ENCODE measurements around the gene RAD51B.

The RAD51B gene

DNA sequence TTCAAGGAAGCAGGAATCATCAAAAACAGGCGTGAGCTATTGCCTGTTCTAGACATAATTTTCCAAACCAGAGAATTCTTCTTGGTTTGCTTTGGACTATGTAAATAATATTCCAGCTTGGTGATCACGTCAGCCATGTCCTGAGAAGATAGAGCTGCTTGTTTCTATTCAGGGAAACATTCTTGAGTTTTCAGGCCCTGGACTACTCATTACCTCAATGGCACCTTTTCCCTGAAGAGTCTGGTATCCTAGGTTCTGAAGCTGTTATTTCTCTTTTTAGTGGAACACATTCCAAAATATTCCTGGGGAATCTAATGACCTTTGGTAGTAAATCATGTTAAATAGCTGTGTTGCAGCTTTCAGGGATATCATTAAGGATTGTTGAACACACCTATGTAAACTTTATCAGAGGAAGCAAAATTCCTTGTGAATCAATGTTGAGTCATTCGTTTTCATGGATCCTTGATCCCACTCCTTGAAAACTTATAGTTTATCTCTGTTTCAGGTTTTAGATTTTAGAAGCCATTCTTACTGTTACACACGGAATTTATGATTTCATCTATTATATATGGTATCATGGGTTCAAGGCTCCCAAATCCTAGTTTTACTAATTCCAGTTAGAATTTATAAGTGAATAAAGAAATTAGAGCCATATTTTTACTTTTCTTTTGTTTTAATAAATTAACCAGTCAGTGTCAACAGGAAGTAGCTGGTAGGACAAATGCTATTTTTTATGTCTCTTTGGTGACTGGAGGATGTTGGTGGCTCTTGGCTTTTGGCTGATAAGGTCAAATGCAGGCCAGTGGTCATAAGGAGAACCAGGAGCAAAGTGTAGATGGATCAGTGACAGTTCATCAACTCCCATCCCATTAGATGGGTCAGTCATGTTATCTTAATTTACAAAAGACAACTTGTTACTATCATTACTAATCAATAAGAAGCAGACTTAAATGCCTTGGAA is 593.2 kb downstream of the RAD51B start:
- Histone ChIP-seq H3K4me1 (ENCODE audit: insufficient read depth, low read length) (no peaks in the 10 kb centered on the region), H3K9me3 (ENCODE audit: insufficient read depth, low read depth, low read length) (no peaks in the 10 kb centered on the region), H3K9ac (ENCODE audit: low read depth, low read length) (no peak overlapping the region), H3K27ac (ENCODE audit: low read depth, low read length) (no peak overlapping the region), H3K4me3 (ENCODE audit: low read length) (no peak overlapping the region), H3K36me3 (ENCODE audit: insufficient read depth, low read length) (no peaks in the 10 kb centered on the region), H3K27me3 (ENCODE audit: insufficient read depth, low read length) (no peaks in the 10 kb centered on the region)
- 94% methylated on average over 3 of the region's 4 CpGs for WGBS

DNA sequence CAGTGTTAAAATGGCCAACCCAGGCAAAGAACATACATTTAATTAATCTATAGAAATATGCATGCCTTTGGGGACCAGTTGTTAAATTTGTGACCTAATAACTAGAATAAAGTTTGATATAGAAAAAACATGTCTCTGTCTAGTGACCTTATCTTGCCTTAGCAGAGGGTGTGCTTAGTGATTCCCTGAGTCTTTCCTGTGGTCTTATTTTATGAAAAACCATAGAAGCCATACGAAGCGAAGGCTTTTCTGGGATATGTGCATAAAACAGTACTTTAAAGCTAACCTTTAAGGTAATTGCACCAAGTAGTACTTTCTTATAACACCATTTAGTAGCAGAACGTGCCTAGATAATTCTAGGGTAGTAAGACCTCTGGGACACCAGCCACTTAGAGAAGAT is 593.9 kb downstream of the RAD51B start:
- 89% methylated on average over 3 of the region's 3 CpGs for WGBS

GRCh38 chr14:68414121-68414520 is 594.5 kb downstream of the RAD51B start:
- 94% methylated on average over 2 of the region's 2 CpGs for WGBS
- Histone ChIP-seq H3K4me1 (ENCODE audit: insufficient read depth, low read length) (0 out of 2 replicates have a peak, but pooled peaks cover 5% of the 10 kb centered on the region), H3K9ac (ENCODE audit: low read depth, low read length) (no peak overlapping the region), H3K27ac (ENCODE audit: low read depth, low read length) (no peak overlapping the region), H3K27me3 (ENCODE audit: insufficient read depth, low read length) (no peaks in the 10 kb centered on the region), H3K9me3 (ENCODE audit: insufficient read depth, low read depth, low read length) (no peaks in the 10 kb centered on the region), H3K4me3 (ENCODE audit: low read length) (no peak overlapping the region), H3K36me3 (ENCODE audit: insufficient read depth, low read length) (no peaks in the 10 kb centered on the region)

More for the DNA sequence above, 593.9 kb downstream of the RAD51B start:
- no peaks in the 10 kb centered on the region for H3K36me3 ChIP-seq (ENCODE audit: insufficient read depth, low read length)
- no peaks in the 10 kb centered on the region for H3K27me3 ChIP-seq (ENCODE audit: insufficient read depth, low read length)
- H3K4me3 ChIP-seq (ENCODE audit: low read length), result no peak overlapping the region
- H3K4me1 ChIP-seq (ENCODE audit: insufficient read depth, low read length), result no peaks in the 10 kb centered on the region
- H3K9ac ChIP-seq (ENCODE audit: low read depth, low read length), result no peak overlapping the region
- no peaks in the 10 kb centered on the region for H3K9me3 ChIP-seq (ENCODE audit: insufficient read depth, low read depth, low read length)
- no peak overlapping the region for H3K27ac ChIP-seq (ENCODE audit: low read depth, low read length)

DNA sequence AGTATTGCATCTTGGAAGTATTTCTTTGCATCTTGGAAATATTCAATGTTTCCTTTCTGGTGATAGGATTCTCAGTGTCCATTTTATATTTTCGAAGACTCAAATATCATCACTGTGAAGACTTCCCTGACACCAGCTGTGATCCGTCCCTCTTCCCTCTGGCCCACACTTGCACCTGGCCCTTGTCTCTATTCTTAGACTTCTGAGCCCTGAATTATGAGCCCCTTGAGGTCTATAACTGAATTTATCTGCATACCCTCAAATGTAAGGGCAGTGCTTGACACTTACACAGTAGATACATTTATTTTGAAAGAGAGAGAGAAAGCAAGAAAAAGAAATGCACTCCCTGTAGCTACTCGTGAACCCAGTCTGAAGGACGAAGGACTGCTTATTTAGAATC is 596.6 kb downstream of the RAD51B start:
- no peak overlapping the region for H3K4me3 ChIP-seq (ENCODE audit: low read length)
- no peaks in the 10 kb centered on the region for H3K36me3 ChIP-seq (ENCODE audit: insufficient read depth, low read length)
- H3K27ac ChIP-seq (ENCODE audit: low read depth, low read length), result no peak overlapping the region
- no peak overlapping the region for H3K9ac ChIP-seq (ENCODE audit: low read depth, low read length)
- H3K9me3 ChIP-seq (ENCODE audit: insufficient read depth, low read depth, low read length), result no peaks in the 10 kb centered on the region
- no peaks in the 10 kb centered on the region for H3K27me3 ChIP-seq (ENCODE audit: insufficient read depth, low read length)
- 88% methylated on average over 4 of the region's 4 CpGs for WGBS
- H3K4me1 ChIP-seq (ENCODE audit: insufficient read depth, low read length), result peaks cover 10% of the 10 kb centered on the region

DNA sequence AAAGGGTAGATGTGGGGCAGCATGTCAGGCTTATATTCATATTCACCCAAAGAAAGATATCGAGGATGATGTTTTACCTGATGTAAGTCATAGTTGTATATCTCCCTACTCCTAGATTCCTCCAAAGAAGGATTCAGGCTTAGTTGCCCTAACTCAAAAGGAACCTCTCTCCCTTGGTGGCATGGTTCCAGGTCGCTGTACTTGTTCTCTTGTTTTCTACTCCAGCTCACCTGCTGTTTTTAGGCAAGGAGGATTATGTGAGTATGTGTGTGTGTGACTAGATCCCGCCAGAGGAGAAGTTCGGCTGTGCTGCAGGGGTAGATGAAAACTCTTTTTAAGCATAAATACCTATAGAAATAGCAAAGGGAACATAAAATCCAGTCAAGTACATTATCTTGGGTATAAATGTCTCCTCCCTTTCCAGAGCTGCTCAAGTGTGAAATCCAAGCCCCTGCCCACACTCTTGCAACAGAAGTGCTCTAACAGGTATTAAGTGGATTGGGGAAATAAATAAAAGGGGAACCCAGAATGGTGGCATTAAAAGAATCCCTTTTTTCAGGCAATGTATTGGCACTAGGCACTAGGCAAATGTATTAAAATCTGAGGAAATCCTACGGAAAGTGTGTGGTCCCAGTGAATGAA is 597.6 kb downstream of the RAD51B start:
- Histone ChIP-seq H3K9ac (ENCODE audit: low read depth, low read length) (no peak overlapping the region), H3K4me1 (ENCODE audit: insufficient read depth, low read length) (peaks cover 10% of the 10 kb centered on the region), H3K36me3 (ENCODE audit: insufficient read depth, low read length) (no peaks in the 10 kb centered on the region), H3K27ac (ENCODE audit: low read depth, low read length) (no peak overlapping the region), H3K27me3 (ENCODE audit: insufficient read depth, low read length) (no peaks in the 10 kb centered on the region), H3K9me3 (ENCODE audit: insufficient read depth, low read depth, low read length) (no peaks in the 10 kb centered on the region), H3K4me3 (ENCODE audit: low read length) (no peak overlapping the region)
- WGBS, result 91% methylated on average over 3 of the region's 5 CpGs

DNA sequence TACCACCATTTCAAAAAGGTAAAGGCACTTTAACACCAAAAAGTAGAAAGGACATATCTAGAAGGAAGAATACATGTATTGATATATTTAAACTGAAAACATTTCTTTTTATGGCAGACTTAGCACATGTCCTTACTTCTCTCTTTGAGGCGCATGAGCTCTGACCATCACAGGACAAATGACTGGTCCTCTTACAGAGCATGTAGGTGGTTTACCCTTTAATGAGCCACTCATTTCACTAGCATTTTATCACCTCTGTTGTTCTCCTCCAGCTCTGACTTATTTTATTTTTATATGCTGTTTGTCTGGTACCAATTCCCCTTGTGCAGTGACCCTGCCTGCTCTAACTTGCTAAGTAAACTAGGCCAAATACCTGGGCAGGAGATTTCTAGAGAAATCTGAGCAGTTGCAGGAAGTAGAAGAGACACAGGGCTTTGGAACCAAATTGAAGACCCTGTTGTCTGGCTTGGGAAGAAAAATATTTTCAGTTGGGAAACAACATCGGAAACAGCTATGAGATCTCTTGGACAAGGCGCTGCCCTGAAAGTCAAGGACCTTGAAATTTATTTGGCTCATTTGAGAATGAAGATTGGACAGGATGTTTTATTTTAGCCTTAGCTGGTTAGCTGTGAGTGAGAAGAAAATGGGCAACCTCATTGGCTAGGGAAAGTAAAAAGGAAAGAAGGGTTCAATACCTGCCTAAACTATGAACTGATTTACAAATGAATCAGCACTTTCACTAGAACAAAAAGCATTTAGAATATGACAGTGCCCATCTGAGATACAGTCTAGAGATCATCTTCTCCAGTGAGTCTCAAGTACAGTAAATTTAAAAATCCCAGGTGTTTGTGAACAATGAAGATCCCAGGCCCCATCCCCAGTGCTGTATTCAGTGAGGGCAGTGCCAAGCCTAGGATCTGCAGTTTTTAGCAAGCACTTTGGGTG is 598.9 kb downstream of the RAD51B start:
- Histone ChIP-seq H3K27ac (ENCODE audit: low read depth, low read length) (no peak overlapping the region), H3K9ac (ENCODE audit: low read depth, low read length) (no peak overlapping the region), H3K27me3 (ENCODE audit: insufficient read depth, low read length) (no peaks in the 10 kb centered on the region), H3K4me1 (ENCODE audit: insufficient read depth, low read length) (peaks cover 10% of the 10 kb centered on the region), H3K9me3 (ENCODE audit: insufficient read depth, low read depth, low read length) (no peaks in the 10 kb centered on the region), H3K36me3 (ENCODE audit: insufficient read depth, low read length) (no peaks in the 10 kb centered on the region), H3K4me3 (ENCODE audit: low read length) (no peak overlapping the region)
- WGBS, result 94% methylated on average over 3 of the region's 3 CpGs

- WGBS, result 83% methylated on average over 5 of the region's 5 CpGs
- no peak overlapping the region for H3K27ac ChIP-seq (ENCODE audit: low read depth, low read length)
- no peak overlapping the region for H3K9ac ChIP-seq (ENCODE audit: low read depth, low read length)
- H3K9me3 ChIP-seq (ENCODE audit: insufficient read depth, low read depth, low read length), result no peaks in the 10 kb centered on the region
- no peaks in the 10 kb centered on the region for H3K27me3 ChIP-seq (ENCODE audit: insufficient read depth, low read length)
- H3K36me3 ChIP-seq (ENCODE audit: insufficient read depth, low read length), result no peaks in the 10 kb centered on the region
- H3K4me3 ChIP-seq (ENCODE audit: low read length), result no peak overlapping the region
- H3K4me1 ChIP-seq (ENCODE audit: insufficient read depth, low read length), result peaks cover 17% of the 10 kb centered on the region
These were observed 600.8 kb downstream of the RAD51B start for GRCh38 chr14:68420350-68420749.

DNA sequence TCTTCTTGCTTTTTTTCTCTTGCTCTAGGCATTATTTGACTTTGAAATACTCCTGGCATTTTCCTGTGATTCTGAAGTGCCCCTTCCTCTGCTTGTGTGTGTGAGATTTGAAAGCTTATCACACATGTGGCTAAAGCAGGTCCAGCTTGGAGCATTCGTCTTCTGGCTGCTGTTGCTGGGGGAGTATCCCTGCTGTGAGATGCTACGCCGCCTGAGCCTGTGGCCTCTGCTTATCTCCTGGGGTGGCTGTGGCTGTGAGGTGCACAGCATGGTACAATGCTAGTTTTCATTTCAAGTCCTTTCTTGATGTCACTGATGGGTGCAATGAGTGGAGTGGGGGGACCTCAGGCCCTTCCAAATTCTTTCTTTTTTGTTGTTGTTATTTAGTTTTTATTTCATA is 601.5 kb downstream of the RAD51B start:
- H3K27ac ChIP-seq (ENCODE audit: low read depth, low read length), result no peak overlapping the region
- H3K27me3 ChIP-seq (ENCODE audit: insufficient read depth, low read length), result no peaks in the 10 kb centered on the region
- no peaks in the 10 kb centered on the region for H3K36me3 ChIP-seq (ENCODE audit: insufficient read depth, low read length)
- 61% methylated on average over 3 of the region's 3 CpGs for WGBS
- H3K4me1 ChIP-seq (ENCODE audit: insufficient read depth, low read length), result peaks cover 17% of the 10 kb centered on the region
- no peak overlapping the region for H3K9ac ChIP-seq (ENCODE audit: low read depth, low read length)
- H3K9me3 ChIP-seq (ENCODE audit: insufficient read depth, low read depth, low read length), result no peaks in the 10 kb centered on the region
- H3K4me3 ChIP-seq (ENCODE audit: low read length), result no peak overlapping the region

GRCh38 chr14:68423686-68424085 is 604.1 kb downstream of the RAD51B start:
- no peak overlapping the region for H3K4me3 ChIP-seq (ENCODE audit: low read length)
- H3K27me3 ChIP-seq (ENCODE audit: insufficient read depth, low read length), result no peaks in the 10 kb centered on the region
- peaks cover 16% of the 10 kb centered on the region for H3K4me1 ChIP-seq (ENCODE audit: insufficient read depth, low read length)
- H3K27ac ChIP-seq (ENCODE audit: low read depth, low read length), result no peak overlapping the region
- no peaks in the 10 kb centered on the region for H3K9me3 ChIP-seq (ENCODE audit: insufficient read depth, low read depth, low read length)
- 86% methylated on average over 2 of the region's 2 CpGs for WGBS
- no peak overlapping the region for H3K9ac ChIP-seq (ENCODE audit: low read depth, low read length)
- no peaks in the 10 kb centered on the region for H3K36me3 ChIP-seq (ENCODE audit: insufficient read depth, low read length)

DNA sequence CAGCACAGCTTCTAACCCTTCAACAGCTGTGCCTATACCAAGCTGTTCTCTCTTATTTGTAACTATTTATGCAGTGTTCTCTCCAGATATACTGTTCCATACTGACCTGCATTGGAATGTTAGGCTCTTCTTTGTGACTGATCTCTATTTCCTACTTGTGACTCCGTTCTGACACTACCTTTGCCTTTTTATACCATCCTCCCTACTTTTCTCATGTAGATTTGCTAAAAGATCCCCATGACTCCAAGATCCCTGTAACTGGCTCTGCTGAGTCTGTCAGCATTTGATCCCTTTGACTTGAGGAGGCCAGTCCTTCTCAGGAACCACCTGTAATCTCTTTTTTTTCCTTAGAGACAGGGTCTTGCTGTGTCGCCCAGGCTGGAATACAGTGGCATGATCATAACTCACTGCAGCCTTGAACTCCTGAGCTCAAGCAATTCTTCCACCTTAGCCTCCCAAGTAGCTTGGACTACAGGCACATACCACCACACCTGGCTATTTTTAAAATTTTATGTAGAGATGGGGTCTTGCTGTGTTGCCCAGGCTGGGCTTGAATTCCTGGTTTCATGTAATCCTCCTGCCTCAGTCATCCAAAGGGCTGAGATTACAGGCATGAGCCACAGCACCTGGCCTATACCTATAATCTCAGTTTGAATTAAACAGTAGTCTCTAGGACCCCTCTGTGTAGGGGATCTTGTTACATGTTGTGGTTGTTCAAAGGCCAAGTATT is 605.0 kb downstream of the RAD51B start:
- Histone ChIP-seq H3K36me3 (ENCODE audit: insufficient read depth, low read length) (no peaks in the 10 kb centered on the region), H3K27me3 (ENCODE audit: insufficient read depth, low read length) (no peaks in the 10 kb centered on the region), H3K27ac (ENCODE audit: low read depth, low read length) (no peak overlapping the region), H3K9me3 (ENCODE audit: insufficient read depth, low read depth, low read length) (no peaks in the 10 kb centered on the region), H3K4me1 (ENCODE audit: insufficient read depth, low read length) (peaks cover 12% of the 10 kb centered on the region), H3K9ac (ENCODE audit: low read depth, low read length) (no peak overlapping the region), H3K4me3 (ENCODE audit: low read length) (no peak overlapping the region)
- 51% methylated on average over 2 of the region's 2 CpGs for WGBS

Measured in HUES64 (cell line).